Fibroblast of skin of right quadriceps (primary cell): ENCODE results near the gene GLTPD2.

Experiments
- DNase-seq: peaks from one replicate; pipeline ENCODE4 v3.0.0-alpha.2; 2013

The GLTPD2 gene

DNA sequence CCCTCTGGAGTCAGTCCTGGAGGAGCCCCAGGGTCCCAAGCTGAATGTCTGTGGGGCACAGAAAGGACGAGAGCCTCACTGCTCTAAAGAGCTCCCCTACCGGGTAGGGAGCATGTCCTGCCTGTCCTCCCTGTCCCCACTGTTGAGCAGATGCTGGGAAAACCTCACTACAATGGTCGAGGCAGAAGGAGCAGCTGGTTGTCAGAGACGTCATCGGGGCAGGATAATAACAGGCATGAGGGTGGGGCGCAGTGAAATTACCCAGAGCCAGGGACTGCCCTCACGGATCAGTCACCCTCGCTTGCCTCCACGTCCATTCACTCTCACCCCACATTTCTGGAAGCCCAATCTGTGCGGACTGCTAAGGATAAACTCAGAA lies 16.5 kb upstream of the GLTPD2 start:
- no peak for DNase-seq

DNA sequence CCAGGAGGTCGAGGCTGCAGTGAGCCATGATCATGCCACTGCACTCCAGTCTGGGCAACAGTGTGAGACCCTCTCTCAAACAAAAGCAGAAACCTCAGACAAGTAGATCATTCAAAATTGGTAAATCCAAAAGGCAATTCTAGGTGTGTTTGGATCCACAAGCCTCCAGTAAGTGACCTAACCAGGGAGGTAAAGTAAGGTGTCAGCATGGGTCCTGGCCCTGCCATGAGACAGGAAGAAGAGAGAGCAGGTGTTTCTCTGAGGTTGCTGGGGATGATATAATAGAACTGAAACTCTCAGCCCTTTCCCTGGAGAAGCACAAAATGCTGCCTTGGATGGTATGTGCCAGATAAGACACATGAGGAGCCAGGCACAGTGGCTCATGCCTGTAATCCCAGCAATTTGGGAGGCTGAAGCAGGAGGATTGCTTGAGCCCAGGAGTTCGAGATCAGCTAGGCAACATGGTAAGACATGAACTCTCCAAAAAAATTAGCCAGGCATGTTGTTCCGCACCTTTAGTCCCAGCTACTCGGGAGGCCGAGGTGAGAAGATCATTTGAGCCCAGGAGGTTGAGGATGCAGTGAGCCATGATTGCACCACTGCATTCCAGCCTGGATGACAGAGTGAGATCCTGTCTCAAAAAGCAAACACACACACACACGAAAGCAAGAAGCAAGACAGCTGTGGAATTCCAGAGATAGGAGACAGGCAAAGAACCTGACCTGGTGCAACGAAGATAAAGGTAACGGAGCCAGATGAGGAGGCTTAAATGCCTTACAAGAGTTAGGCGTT lies 10.6 kb upstream of the GLTPD2 start:
- DNase-seq, result no peak

DNA sequence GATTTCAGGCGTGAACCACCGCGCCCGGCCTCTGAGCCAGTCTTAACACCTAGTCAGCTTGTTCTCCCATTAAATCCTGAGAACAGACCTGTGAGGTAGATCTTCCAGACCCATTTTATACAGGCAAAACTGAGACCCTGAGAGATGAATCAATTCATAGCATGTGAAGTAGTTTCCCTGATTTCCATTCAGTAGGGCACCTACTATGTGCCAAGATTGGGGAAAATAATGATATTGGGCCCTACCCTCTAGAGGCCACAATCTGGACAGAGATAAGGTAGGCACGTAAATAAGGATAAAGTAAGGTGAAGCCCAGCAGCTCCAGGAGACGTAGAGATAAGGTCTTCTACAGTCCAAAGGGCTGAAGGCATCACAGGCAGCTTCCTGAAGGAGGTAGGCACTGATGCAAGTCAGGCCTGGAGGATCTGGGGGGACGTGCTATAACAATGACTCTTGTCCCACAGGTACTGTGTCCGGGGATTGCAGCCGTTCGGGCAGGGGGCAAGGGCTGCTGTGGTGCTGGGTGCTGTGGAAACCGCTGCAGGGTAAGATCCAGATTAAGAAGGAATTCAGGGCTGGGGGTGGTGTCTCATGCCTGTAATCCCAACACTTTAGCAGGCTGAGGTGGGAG lies 8.3 kb upstream of the GLTPD2 start:
- DNase-seq, result no peak

DNA sequence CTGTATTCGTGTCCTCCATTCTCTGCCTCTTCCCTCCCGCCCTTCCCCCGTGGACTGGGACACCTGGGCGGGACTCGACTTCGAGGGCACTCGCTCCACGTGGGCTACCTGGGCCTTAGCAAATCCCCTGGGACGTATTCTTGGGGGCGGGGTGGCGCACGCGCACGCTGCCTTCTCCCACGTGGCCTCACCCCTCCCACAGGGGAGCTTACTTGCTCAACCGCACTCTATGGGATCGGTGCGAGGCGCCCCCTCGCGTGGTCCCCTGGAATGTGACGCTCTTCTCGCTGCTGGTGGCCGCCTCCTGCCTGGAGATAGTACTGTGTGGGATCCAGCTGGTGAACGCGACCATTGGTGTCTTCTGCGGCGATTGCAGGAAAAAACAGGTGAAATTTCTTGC lies 6.1 kb upstream of the GLTPD2 start:
- DNase-seq, result no peak

DNA sequence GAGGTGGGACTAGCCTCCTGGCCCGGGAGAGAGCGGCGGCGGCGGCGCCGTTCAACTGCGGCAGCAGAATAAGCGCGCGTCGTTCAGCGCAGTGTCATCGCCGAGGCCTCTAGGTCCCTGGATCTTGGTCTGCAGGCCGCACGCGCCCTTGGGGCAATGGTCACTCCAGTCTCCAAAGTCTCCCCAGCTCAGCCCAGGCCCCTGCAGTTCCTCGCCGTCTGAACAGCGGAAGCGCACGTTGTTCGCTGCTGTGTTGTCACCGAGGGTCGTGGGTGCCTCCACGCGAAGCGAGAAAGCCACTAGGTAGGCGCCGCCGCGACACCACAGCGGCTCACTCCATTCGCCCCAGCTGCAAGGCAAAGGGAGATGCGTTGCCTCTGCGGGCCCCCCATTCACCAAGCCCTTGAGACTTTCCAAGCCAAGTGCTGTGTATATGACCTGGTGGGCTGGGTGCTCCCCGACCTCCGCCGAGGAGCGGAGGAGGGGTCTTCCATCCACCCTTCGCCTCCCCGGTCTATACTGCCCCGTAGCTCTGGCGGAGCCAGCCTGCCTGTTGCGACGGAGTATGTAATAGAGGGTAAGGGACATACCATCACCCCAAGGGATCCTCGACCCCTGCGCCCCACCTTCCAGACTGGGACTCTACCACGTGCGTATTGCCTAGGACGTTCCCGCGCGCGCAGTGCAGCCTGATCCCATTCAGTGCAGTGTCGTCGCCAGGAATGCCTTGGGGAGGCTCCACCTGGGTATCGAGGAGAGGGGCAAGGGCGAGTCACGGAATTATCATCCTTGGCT lies 3.3 kb upstream of the GLTPD2 start:
- no peak for DNase-seq

DNA sequence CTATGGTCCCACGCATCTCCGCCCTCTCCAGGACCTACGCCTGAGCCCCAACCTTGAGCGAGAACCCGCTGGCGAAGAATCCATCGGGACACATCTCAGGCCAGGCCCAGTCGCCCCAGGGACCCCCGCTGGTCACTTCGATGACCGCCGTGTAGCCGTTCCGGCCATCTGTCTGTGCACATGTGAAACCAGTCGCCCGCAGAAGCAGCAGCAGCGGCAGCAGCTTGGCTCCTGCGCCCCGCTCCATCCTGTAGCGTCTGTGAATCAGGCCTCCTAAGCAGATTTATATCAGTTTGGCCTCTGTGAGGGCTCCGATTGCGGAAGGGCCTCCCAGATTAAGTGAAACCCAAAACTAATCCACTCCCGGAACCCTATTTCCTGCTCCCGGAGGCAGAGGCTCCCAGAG lies 2.7 kb upstream of the GLTPD2 start, which contains the start of gene VMO1:
VMO1 (minus strand) TSS at position 259 of the 406 bp plus-strand sequence; CDS start at position 247, 12 bp downstream.
- peak; percentile 24 for DNase-seq

DNA sequence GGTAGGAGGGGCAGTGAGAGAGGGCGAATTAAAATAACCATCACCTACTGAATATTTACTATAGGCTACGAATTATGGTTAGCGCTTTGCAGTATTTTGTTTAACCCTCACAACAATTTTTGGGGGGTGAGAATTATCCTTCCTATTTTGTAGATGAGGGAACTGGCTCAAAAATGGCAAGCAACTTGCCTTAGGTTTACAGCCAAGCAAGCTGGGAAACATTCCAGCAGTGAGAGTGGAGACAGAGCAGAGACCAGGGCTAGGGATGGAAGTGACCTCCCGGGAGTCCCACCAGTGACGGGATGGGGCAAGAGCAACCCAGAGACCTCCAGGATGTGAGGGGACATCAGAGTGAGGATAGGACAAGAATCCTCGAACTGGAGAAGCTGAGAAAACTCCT lies 2.2 kb upstream of the GLTPD2 start:
- no peak for DNase-seq

DNA sequence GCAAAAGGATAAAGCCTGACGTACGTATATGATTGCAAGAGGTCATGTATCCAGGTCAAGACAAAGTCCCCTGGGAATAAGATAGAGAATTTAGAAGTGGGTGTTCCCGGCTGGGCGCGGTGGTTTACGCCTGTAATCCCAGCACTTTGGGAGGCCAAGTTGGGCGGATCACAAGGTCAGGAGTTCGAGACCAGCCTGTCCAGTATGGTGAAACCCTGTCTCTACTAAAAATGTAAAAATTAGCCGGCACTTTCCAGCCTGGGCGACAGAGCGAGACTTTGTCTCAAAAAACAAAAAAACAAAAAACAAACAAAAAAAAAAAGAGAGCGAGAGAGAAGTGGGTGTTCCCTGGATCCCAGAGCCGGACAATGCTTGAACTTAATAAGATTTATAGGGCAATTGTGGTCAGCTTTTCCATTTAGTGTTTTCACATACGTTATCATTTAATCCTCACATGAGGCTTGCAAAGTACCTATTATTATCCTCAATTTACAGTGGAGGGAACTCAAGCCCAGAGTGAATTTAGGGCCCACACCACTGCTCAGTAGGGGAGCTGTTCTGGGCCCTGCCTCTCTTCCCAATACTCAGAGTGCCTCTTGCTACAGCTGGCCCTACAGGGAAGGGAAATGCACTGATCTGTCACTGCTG lies 481 bp upstream of the GLTPD2 start:
- no peak for DNase-seq

DNA sequence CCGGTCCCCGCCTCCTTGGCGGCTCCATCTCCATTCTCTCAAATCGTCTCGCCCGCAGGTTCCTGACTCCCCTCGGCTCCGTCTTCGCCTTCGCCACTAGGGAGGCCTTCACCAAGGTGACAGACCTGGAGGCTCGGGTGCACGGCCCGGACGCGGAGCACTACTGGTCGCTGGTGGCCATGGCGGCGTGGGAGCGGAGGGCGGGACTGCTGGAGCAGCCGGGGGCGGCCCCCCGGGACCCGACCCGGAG lies 862 bp downstream of the GLTPD2 start:
- DNase-seq, result no peak

DNA sequence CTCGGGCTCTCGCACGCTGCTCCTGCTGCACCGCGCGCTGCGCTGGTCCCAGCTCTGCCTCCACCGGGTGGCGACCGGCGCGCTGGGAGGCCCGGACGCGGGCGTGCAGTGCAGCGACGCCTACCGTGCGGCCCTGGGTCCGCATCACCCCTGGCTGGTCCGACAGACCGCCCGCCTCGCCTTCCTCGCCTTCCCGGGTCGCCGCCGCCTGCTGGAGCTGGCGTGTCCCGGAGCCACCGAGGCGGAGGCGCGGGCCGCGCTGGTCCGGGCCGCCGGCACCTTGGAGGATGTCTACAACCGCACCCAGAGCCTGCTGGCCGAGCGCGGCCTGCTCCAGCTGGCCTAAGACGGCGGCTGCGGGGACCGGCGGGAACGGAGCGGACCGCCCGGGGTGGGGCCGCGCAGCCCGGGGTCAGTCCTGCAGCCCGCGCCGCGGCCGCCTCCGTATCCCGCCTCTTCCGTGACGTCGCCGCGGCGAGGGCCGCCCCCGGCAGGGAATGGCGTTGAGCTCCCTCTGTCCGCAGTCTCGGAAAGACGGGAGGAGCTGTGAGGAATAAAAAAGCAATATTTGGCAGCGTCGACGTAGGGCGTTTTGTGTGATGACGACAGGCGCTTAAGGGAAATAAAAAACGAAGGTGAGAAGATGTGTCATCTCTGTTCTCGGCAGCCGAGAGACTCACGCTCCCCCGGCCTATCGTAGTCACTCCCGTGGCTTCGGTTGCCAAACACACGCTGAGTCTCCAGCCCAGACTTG lies 1.4 kb downstream of the GLTPD2 start:
- peak; percentile 88 for DNase-seq

DNA sequence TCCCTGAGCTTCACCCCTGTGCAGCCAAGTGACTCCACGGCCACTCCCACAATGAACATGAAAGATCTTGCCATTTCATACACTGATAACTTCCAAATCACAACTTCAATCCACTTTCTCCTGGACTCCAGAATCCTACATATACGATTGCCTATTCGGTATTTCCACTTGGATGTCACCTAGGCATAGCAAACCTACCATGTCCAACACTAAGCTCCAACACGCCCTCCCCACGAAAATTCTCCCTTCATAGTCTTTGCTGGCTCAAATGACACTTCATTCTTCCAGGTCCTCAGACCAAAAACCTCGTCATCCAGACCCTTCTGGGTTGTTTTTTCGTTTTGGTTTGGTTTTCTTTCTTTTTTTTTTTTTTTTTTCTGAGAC lies 1.9 kb downstream of the GLTPD2 start:
- no peak for DNase-seq

DNA sequence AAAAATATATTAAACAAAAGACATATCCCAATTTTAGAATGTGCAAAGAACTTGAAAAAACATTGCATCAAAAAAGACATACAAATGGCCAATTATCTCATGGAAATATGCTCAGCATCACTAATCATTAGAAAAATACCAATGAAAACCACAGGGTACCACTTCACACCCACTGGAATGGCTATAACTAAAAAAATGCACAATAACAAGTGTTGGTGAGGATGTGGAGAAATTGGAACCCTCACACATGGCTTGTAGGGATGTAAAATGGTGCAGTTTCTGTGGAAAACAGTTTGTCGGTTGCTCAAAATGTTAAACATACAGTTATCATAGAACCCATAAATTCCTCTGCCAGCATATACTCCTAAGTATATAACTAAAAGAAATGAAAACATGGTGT lies 6.4 kb downstream of the GLTPD2 start:
- no peak for DNase-seq

DNA sequence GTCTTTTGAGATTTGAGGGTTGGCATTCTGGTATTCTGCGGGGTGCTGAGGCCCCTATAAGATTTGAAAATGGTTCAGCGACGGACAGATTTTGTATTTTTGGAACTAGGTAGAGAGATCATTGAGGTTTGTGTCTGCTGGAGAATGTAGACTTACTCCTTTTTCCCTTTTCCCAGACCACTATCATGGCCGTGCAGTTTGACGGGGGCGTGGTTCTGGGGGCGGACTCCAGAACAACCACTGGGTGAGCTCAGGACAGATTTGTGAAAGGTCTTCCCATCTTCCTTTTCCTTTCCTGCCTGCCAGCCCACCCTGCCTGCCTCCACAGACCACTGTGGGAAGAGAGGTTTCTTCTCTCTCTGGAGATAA lies 7.8 kb downstream of the GLTPD2 start:
- DNase-seq, result peak; percentile 31

DNA sequence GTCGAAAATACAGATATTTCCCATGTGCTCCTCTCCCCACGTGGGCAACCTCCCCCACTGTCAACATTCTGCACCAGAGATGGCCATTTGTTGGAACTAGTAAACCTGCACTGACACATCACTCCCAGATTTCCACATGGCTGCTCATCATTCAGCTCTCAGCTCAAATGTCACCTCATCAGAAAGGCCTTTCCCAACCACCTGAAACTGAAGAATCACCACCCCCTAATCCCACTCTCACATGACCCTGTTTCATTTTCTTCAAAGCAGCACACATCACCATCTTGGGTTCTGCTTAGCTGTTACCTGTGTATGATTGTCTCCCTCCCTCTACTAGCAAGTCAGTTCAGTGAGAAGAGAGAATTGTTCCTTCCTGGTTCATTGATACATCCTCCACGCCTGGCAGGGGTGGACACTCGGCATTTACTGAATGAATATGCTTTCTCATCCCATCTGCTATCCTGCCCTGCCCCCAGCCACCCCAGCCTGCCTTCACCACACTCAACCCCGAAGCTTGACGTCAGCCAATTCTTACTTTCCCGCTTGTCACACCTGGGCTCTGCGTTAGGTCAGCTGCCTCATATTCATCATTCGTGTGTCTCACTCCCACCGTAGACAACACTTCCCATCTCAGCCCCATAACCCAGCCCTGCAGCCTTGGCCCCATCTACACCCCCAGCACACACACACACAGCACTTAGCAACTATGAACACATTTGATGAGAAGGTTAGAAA lies 11.9 kb downstream of the GLTPD2 start:
- DNase-seq, result no peak

DNA sequence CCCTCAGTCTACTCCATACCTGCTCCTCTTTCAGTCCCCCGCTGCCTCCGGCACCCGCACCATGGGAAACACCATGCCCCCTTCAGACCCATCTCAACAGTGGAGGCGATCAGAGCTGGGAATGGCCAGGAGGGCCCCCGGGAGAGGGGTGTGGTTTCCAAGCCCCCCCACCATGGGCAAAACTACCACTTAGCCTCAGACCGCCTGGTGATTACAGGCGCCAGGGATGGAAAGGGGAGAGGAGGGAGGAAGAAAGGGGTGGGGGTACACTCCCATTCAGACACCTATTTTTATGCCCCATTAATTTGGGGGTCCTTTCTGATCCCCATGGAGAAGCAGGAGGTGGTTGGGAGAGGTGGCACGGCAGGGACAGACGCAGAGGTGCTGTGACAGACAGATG lies 13.5 kb downstream of the GLTPD2 start, which contains the start of gene C17orf114:
C17orf114 (minus strand) TSS at position 101 of the 400 bp plus-strand sequence.
- DNase-seq, result no peak

DNA sequence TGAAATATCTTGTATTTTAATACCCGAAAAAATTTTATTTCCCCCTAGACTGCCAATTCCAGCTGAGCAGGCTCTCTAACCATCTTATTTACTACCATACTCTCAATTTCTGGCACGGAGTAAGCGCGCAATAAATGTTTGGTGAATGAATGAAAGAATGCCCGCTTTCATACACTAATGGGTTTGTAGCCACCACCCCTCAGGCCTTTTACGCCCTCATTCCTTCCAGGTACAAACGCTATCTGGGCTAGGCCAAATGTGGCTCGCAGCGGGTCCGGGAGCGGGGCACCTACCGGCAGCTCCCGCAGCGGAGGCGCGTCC lies 17.7 kb downstream of the GLTPD2 start:
- no peak for DNase-seq

DNA sequence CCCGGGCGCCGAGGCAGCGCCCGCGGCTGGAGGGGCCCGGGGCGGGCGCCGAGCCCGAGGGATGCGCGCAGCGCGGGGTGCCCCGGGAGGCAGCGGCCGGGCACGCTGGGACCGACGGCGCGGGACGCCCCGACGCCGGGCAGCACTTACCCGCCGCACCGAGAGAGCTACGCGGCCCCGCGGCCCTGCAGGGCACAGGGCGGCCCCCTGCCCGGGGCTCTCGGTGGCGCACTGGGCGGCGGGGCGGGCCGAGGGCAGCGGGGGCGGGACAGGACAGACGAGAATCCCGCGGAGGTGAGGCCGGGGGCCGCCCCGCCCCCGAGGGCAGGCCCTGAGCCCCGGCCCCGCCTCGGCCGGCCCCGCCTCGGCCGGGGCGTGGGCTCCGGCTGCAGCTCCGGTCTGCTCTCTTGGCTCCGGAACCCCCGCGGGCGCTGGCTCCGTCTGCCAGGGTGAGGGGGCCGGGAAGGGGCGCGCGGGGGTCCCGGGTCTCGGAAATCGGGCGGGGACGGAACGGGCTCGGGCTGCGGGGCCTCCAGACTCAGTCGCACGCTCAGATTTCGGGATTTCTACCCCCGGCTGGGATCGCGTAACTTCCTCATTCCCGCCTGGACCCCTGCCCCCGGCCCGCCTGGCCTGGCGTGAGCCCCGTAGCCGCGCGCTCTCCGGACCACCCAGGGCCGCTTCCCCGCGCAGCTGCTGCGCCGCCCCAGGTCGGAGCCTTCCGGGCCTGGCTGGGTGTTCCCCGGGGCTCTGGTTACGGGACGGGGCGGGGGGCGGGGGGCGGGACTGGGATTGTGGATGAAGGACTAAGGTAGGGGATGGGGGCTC lies 18.2 kb downstream of the GLTPD2 start, which contains the start of gene PLD2:
PLD2 (plus strand) TSS at position 376 of the 828 bp plus-strand sequence. CDS start 621 bp downstream, outside the sequence.
- peak; percentile 78 for DNase-seq

DNA sequence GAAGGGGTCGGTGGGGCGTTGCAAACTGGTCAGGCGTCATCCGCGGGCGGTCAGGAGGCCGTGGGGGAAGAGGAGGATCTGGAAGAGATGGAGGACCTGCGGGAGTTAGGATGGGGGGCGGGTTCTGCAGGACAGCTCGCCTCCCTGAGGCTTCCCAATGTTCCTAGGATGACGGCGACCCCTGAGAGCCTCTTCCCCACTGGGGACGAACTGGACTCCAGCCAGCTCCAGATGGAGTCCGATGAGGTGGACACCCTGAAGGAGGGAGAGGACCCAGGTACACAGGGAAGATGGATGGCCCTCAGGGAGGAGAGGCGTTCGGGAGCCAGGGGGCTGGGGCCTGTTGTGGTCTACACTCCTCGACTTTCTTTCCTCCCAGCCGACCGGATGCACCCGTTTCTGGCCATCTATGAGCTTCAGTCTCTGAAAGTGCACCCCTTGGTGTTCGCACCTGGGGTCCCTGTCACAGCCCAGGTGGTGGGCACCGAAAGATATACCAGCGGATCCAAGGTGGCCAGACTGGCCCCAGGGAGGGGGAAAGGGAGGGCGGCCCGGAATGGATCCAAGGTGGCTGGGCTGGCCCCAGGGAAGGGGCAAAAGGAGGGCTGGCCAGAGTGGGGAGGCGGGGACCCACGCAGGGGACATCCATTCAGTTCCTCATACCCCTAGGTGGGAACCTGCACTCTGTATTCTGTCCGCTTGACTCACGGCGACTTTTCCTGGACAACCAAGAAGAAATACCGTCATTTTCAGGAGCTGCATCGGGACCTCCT lies 19.0 kb downstream of the GLTPD2 start:
- DNase-seq, result no peak

DNA sequence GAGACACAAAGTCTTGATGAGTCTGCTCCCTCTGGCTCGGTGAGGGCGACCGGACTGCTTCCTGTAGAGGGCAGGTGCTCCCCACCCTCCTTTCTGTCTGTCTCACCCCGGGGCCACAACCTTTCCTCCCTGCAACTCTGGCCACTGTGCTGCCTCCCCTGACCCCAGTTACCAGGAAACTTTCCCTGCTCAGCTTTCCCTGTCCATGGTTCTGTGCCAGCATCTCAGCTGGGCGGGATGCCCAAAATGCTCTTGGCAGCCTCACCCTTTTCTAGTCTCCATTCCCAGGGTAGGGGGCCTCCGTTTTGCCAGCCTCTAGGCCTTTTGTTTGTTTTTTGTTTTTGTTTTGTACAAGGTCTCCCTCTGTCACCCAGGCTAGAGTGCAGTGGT lies 19.6 kb downstream of the GLTPD2 start:
- DNase-seq, result no peak

DNA sequence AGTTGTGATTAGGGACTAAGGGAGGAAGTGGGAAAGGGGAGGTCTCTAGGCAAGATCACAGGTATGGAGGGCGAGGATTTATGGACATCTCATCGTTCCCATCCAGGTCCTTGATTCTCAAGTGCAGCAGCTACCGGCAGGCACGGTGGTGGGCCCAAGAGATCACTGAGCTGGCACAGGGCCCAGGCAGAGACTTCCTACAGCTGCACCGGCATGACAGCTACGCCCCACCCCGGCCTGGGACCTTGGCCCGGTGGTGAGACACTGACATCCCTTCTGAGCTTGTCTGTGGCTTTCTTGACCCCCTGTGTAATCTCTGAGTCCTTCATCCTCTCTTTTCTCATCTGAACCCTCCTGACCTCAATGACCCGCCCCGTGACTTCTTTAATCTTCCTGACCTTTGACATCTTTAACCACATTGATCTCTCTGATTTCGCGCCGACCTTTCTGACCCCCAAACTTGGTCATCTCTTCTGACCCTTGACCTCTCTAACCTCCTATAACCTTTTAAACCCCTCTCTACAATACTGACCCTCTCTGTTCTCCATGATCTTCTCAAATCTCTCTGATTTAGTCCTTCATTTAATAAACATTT lies 22.0 kb downstream of the GLTPD2 start:
- no peak for DNase-seq
